HCT116 (cell line): ENCODE measurements around the gene CDNF. TPM values are rescaled to one million over a fixed set of nuclear protein-coding genes. Genes with fewer than 3 reads are reported as not detected.

ENCODE experiments used
- ATAC-seq: fragments of 200-7000 bp; cut with Tn5 transposase; 2 replicates; pipeline ENCODE4 v1.9.1; 2020; ENCODE audit warnings: mild to moderate bottlenecking, moderate library complexity
- BruUV-seq: library from RNA; stranded (reverse); fragments of 400-500 nt; replicated peaks from 2 replicates; lab custom pipeline; 2021; lab: Mats Ljungman, UMichigan
- CTCF ChIA-PET: fragments of 300-600 bp; sonication (Branson Sonifier 250); formaldehyde crosslinking; loops from one replicate; lab custom pipeline; 2021; ENCODE audit warnings: antibody characterized with exemption; lab: Charles Lee
- POLR2A ChIA-PET: fragments of 300-600, 350-600 bp; sonication (Branson Sonifier 250); formaldehyde crosslinking; loops from one replicate; lab custom pipeline; 2021; ENCODE audit warnings: antibody characterized with exemption; lab: Charles Lee
- RAD21 ChIA-PET, 2 experiments: fragments of 300-600 bp; sonication (Branson Sonifier 250); formaldehyde crosslinking; loops; one replicate each; lab custom pipeline; 2023; ENCODE audit warnings: low total read pairs in 2 of 2; ENCODE audit not compliant: uncharacterized antibody in 2 of 2, unreplicated experiment in 2 of 2, low non-redundant PET in 1 of 2; lab: Charles Lee
- DNase-seq: peaks from one replicate; pipeline ENCODE4 v3.0.0-alpha.2; 2010; ENCODE audit warnings: low read depth, low spot score
- H2AFZ ChIP-seq: fragments of 200-600 bp; shearing (Covaris generic), sonication (generic); 2 replicates; pipeline ENCODE4 v1.6.1; 2017; ENCODE audit warnings: low read depth, mixed run types, mixed read lengths, antibody characterized with exemption, low read length; ENCODE audit not compliant: poor library complexity, severe bottlenecking
- H3K27ac ChIP-seq: 2 replicates; pipeline ENCODE4 v1.5.1; 2012; ENCODE audit warnings: low read depth, low read length
- H3K27me3 ChIP-seq: fragments of 200-600 bp; sonication (generic); 2 replicates; pipeline ENCODE4 v1.6.1; 2016; ENCODE audit warnings: mixed run types, low read length, mixed read lengths; ENCODE audit not compliant: insufficient read depth
- H3K36me3 ChIP-seq, 2 experiments: fragments of 200-500 bp in 1 of 2; fragments of 200-600 bp in 1 of 2; sonication (Bioruptor generic) in 1 of 2; sonication (generic) in 1 of 2; 2 replicates each; pipeline versions ENCODE4 v1.5.1 to v1.6.1; 2014 to 2016; ENCODE audit warnings: low read length in 2 of 2, inconsistent platforms in 1 of 2, mixed read lengths in 1 of 2, mixed run types in 1 of 2; ENCODE audit not compliant: insufficient read depth in 2 of 2, control insufficient read depth in 1 of 2
- H3K4me1 ChIP-seq, 2 experiments: fragments of 200-600 bp in 1 of 2; sonication (generic) in 1 of 2; 2 replicates each; pipeline versions ENCODE4 v1.5.1 to v1.6.1; 2012 to 2017; ENCODE audit warnings: low read length in 2 of 2, inconsistent platforms in 1 of 2, mild to moderate bottlenecking in 1 of 2, mixed read lengths in 1 of 2, mixed run types in 1 of 2, moderate library complexity in 1 of 2; ENCODE audit not compliant: insufficient read depth in 2 of 2, control insufficient read depth in 1 of 2
- H3K4me2 ChIP-seq: fragments of 200-600 bp; sonication (generic); 2 replicates; pipeline ENCODE4 v1.6.1; 2017; ENCODE audit warnings: mixed run types, low read length, mixed read lengths
- H3K4me3 ChIP-seq, 2 experiments: fragments of 200-600 bp in 1 of 2; sonication (generic) in 1 of 2; replicated peaks in 1 of 2; 2 replicates each; pipeline ENCODE4 v1.5.1; 2011 to 2016; ENCODE audit warnings: low read length in 2 of 2, control low read depth in 1 of 2, low read depth in 1 of 2, mild to moderate bottlenecking in 1 of 2, mixed read lengths in 1 of 2, mixed run types in 1 of 2
- H3K79me2 ChIP-seq: fragments of 200-600 bp; sonication (generic); 2 replicates; pipeline ENCODE4 v1.6.1; 2017; ENCODE audit warnings: mild to moderate bottlenecking, mixed run types, low read length, moderate library complexity, mixed read lengths; ENCODE audit not compliant: insufficient read depth
- H3K9ac ChIP-seq: fragments of 200-600 bp; sonication (generic); 2 replicates; pipeline ENCODE4 v1.6.1; 2016; ENCODE audit warnings: low read length, mixed read lengths
- H3K9me2 ChIP-seq: fragments of 200-600 bp; sonication (generic), shearing (Covaris generic); 2 replicates; pipeline ENCODE4 v1.6.1; 2017; ENCODE audit warnings: mixed run types, mild to moderate bottlenecking, moderate library complexity; ENCODE audit not compliant: insufficient read depth
- H3K9me3 ChIP-seq, 2 experiments: fragments of 200-500 bp in 1 of 2; fragments of 200-600 bp in 1 of 2; sonication (Bioruptor generic) in 1 of 2; sonication (generic) in 1 of 2; 2 replicates each; pipeline ENCODE4 v1.6.1; 2014 to 2017; ENCODE audit warnings: low read length in 2 of 2, mixed read lengths in 2 of 2, inconsistent platforms in 1 of 2, low read depth in 1 of 2, mild to moderate bottlenecking in 1 of 2, mixed run types in 1 of 2, moderate library complexity in 1 of 2; ENCODE audit not compliant: control insufficient read depth in 1 of 2, insufficient read depth in 1 of 2
- H4K20me1 ChIP-seq: fragments of 200-600 bp; sonication (generic), shearing (Covaris generic); 2 replicates; pipeline ENCODE4 v1.6.1; 2017; ENCODE audit warnings: mixed run types, mild to moderate bottlenecking, moderate library complexity; ENCODE audit not compliant: insufficient read depth
- CBX3 ChIP-seq: IDR thresholded peaks from 2 replicates; pipeline ENCODE4 v1.6.1; 2012; ENCODE audit warnings: low read depth
- CEBPB ChIP-seq: IDR thresholded peaks from 2 replicates; pipeline ENCODE4 v1.6.1; 2012; ENCODE audit warnings: low read depth
- EGR1 ChIP-seq: IDR thresholded peaks from 2 replicates; pipeline ENCODE4 v1.6.1; 2012; ENCODE audit warnings: low read depth
- EZH2 ChIP-seq: fragments of 200-600 bp; sonication (generic); IDR thresholded peaks from 2 replicates; pipeline ENCODE4 v1.6.1; 2017; ENCODE audit warnings: antibody characterized with exemption, mixed run types
- FOSL1 ChIP-seq: IDR thresholded peaks from 2 replicates; pipeline ENCODE4 v1.6.1; 2012; ENCODE audit warnings: low read depth
- RAD21 ChIP-seq: IDR thresholded peaks from 2 replicates; pipeline ENCODE4 v1.6.1; 2012; ENCODE audit warnings: low read depth, mild to moderate bottlenecking
- SIN3A ChIP-seq: IDR thresholded peaks from 2 replicates; pipeline ENCODE4 v1.6.1; 2012; ENCODE audit warnings: low read depth
- TCF7L2 ChIP-seq: IDR thresholded peaks from 2 replicates; pipeline ENCODE4 v1.7.0; 2011; ENCODE audit warnings: borderline replicate concordance, inconsistent platforms; ENCODE audit not compliant: insufficient read depth, insufficient read length; ENCODE audit errors: extremely low read depth
- YY1 ChIP-seq: IDR thresholded peaks from 2 replicates; pipeline ENCODE4 v1.6.1; 2011; ENCODE audit warnings: low read length, low read depth, moderate library complexity, mild to moderate bottlenecking; ENCODE audit not compliant: insufficient replicate concordance; ENCODE audit errors: extremely low read depth
- ZFX ChIP-seq: fragments of 450-650 bp; IDR thresholded peaks from 2 replicates; pipeline ENCODE4 v1.6.1; 2017
- intact Hi-C: fragments of 100-400 bp; cut with micrococcal nuclease; formaldehyde crosslinking; loops from 2 replicates; pipeline ENCODE4 v1.10.0; 2022
- total RNA-seq: library from RNA; stranded (reverse); gene quantifications from one replicate; pipeline ENCODE4 v1.2.1, GENCODE V29; 2021; ENCODE audit not compliant: unreplicated experiment
- TF ChIP-seq, protein P1 (sequence below), 3 experiments: fragments of 200-600 bp in 1 of 3; sonication (generic) in 1 of 3; IDR thresholded peaks in 2 of 3; conservative IDR thresholded peaks in 1 of 3; 2 replicates each; pipeline ENCODE4 v1.5.1; 2012 to 2017; ENCODE audit warnings: low read depth in 2 of 3, low read length in 2 of 3, antibody characterized with exemption in 1 of 3, borderline replicate concordance in 1 of 3, control low read depth in 1 of 3, mild to moderate bottlenecking in 1 of 3, mixed read lengths in 1 of 3, mixed run types in 1 of 3, moderate library complexity in 1 of 3; ENCODE audit not compliant: insufficient read depth in 1 of 3
- TF ChIP-seq, protein P2 (sequence below): IDR thresholded peaks from 2 replicates; pipeline ENCODE4 v1.6.1; 2011; ENCODE audit warnings: mild to moderate bottlenecking, low read length, moderate library complexity; ENCODE audit not compliant: insufficient replicate concordance; ENCODE audit errors: extremely low read depth
- TF ChIP-seq, protein P3 (sequence below): IDR thresholded peaks from 2 replicates; pipeline ENCODE4 v1.6.1; 2012

CDNF gene
- total RNA-seq, 1 experiment from 2014 or later: 1.1 TPM

DNA sequence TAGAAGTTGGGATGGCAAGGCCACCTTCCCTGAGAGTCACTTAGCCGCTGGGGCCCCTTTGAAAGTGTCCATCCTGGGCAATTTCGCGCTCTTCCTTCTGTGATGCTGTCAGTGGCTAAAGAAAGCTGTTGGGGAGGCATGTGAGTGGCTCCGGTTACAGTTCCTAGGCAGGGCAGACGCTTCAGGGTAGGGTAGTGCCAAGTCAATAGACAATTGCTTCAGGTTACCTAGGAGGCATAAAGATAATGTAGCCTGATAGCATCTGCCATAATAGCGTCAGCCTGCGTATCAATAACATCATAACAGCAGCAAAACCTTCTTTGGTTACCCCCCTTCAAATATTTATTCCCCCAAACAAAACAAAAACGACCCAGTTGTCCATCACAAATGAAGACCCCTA lies 63.0 kb downstream of the CDNF start, which contains the start of gene FAM107B:
Gene FAM107B, minus strand, starts transcription at position 101 of the 400 bp plus-strand sequence. CDS start 234 bp downstream, outside the sequence.
- DNase-seq: no peak
- intact Hi-C loops: no loop called here
- Histone ChIP-seq H4K20me1 (no peaks in the 10 kb centered on the region), H3K4me1 (no peaks in the 10 kb centered on the region), H3K4me3 (no peak within 1 kb of the TSS), H3K9ac (no peak within 1 kb of the TSS), H3K36me3 (no peaks in the 10 kb centered on the region), H3K9me2 (no peaks in the 10 kb centered on the region), H3K9me3 (no peaks in the 10 kb centered on the region), H3K27ac (no peak within 1 kb of the TSS), H3K4me2 (no peak within 1 kb of the TSS), H2AFZ (no peak within 1 kb of the TSS), H3K27me3 (no peaks in the 10 kb centered on the region), H3K79me2 (no peaks in the 10 kb centered on the region)
- ATAC-seq: no peak
- CTCF ChIA-PET: no interaction called here
- TF ChIP-seq TCF7L2 (no peak), YY1 (no peak), SIN3A (no peak), RAD21 (no peak), ZFX (no peak), FOSL1 (no peak), EGR1 (no peak), EZH2 (no peak), CBX3 (no peak), CEBPB (no peak)
- TF ChIP-seq, protein P1, sequence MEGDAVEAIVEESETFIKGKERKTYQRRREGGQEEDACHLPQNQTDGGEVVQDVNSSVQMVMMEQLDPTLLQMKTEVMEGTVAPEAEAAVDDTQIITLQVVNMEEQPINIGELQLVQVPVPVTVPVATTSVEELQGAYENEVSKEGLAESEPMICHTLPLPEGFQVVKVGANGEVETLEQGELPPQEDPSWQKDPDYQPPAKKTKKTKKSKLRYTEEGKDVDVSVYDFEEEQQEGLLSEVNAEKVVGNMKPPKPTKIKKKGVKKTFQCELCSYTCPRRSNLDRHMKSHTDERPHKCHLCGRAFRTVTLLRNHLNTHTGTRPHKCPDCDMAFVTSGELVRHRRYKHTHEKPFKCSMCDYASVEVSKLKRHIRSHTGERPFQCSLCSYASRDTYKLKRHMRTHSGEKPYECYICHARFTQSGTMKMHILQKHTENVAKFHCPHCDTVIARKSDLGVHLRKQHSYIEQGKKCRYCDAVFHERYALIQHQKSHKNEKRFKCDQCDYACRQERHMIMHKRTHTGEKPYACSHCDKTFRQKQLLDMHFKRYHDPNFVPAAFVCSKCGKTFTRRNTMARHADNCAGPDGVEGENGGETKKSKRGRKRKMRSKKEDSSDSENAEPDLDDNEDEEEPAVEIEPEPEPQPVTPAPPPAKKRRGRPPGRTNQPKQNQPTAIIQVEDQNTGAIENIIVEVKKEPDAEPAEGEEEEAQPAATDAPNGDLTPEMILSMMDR (IDR thresholded peaks at IDR 0.05 in 2 of 3, conservative IDR thresholded peaks at IDR 0.05 in 1 of 3; ENCODE audit: borderline replicate concordance in 1 of 3, insufficient read depth in 1 of 3, low read depth in 2 of 3, low read length in 2 of 3): no peak
- TF ChIP-seq, protein P2, sequence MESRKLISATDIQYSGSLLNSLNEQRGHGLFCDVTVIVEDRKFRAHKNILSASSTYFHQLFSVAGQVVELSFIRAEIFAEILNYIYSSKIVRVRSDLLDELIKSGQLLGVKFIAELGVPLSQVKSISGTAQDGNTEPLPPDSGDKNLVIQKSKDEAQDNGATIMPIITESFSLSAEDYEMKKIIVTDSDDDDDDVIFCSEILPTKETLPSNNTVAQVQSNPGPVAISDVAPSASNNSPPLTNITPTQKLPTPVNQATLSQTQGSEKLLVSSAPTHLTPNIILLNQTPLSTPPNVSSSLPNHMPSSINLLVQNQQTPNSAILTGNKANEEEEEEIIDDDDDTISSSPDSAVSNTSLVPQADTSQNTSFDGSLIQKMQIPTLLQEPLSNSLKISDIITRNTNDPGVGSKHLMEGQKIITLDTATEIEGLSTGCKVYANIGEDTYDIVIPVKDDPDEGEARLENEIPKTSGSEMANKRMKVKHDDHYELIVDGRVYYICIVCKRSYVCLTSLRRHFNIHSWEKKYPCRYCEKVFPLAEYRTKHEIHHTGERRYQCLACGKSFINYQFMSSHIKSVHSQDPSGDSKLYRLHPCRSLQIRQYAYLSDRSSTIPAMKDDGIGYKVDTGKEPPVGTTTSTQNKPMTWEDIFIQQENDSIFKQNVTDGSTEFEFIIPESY: no peak
- TF ChIP-seq, protein P3, sequence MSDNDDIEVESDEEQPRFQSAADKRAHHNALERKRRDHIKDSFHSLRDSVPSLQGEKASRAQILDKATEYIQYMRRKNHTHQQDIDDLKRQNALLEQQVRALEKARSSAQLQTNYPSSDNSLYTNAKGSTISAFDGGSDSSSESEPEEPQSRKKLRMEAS: no peak
- POLR2A ChIA-PET: no interaction called here
- BruUV-seq: no TSS peak
- RAD21 ChIA-PET: no interaction called here
